AG09319 (cell line): Measurements from ENCODE around the gene SPTBN5.

ENCODE experiments used
- DNase-seq: peaks from one replicate; pipeline ENCODE4 v3.0.0-alpha.2; 2010; ENCODE audit warnings: low read depth; ENCODE audit errors: extremely low read depth
- TF ChIP-seq, protein P1 (sequence below): IDR thresholded peaks from 2 replicates; pipeline ENCODE4 v1.5.1; 2011; ENCODE audit warnings: low read depth, mild to moderate bottlenecking, inconsistent platforms, low read length, moderate library complexity

Gene SPTBN5

DNA sequence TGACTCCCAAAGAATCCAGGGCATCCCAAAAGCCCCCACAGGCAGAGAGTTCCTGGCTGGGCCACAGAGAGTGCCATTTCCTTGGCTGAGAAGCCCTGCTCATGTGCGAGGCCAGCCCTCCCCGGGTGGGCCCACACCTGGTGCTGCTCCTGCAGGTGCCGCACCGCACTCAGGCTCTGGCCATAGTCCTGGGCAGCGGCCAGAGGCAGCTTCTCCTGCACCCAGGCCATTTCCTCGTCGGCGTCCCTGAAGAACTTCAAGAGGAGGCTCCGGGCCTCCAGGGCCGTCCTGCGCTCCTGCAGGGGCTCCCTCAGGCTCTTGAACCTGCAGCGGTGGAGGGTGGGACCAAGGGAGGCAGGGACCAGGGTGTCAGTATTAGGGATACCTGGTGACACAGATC, 37.1 kb downstream of the SPTBN5 start:
- DNase-seq, result no peak
- TF ChIP-seq, protein P1, sequence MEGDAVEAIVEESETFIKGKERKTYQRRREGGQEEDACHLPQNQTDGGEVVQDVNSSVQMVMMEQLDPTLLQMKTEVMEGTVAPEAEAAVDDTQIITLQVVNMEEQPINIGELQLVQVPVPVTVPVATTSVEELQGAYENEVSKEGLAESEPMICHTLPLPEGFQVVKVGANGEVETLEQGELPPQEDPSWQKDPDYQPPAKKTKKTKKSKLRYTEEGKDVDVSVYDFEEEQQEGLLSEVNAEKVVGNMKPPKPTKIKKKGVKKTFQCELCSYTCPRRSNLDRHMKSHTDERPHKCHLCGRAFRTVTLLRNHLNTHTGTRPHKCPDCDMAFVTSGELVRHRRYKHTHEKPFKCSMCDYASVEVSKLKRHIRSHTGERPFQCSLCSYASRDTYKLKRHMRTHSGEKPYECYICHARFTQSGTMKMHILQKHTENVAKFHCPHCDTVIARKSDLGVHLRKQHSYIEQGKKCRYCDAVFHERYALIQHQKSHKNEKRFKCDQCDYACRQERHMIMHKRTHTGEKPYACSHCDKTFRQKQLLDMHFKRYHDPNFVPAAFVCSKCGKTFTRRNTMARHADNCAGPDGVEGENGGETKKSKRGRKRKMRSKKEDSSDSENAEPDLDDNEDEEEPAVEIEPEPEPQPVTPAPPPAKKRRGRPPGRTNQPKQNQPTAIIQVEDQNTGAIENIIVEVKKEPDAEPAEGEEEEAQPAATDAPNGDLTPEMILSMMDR, result no peak

DNA sequence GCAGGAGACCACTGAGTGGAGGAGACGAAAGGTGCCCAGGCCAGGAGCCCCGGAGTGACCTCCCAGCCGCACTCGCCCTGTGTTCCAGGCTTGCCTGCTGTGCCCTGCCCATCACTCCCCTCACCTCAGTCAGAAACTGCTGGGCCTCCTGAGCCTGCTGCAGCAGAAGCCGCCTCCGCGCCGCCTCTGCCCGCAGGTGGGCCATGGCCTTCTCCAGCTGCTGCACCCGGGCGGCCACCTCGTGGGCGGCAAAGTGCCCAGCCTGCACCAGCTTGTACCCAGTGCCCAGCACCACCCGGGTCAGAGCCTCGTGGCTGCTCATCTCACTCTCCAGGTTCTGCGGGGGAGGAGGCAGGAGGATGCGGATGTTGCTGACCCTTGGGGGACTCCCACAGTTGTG, 37.6 kb downstream of the SPTBN5 start:
- DNase-seq, result no peak
- TF ChIP-seq, protein P1, result no peak

DNA sequence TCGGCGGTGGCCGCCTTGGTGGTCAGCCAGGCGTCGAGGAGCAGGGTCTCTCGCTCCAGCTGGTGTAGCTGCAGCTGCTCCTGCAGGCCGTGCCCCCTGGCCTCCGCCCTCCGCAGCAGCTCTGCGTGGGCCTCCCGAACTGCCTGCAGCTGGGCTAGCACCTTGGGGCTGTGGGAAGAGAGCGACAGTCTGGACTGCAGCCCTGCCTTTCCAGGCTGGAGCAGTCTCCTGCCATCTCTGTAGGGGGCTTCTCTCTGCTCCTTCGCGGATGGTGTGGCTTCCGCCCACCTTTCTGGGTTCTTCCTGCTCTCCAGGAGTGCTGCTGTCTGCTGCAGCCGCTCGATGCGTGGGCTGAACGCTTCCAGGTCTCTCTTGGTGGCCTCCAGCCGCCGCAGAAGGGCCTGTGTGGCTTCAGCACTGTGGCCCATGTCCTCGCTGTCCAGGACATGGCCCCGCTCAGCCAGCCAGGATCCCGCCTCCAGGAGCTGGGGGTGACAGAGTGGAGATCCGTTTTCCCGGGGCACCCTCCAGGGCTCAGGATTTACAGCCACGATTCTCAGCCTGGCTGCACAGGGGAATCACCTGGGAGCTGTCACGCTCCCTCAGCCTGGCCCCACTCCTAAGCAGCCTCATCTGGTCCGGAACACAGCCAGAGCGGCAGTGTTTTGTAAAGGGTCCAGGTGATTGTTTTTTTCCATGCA, 38.4 kb downstream of the SPTBN5 start:
- TF ChIP-seq, protein P1, result no peak
- no peak for DNase-seq

DNA sequence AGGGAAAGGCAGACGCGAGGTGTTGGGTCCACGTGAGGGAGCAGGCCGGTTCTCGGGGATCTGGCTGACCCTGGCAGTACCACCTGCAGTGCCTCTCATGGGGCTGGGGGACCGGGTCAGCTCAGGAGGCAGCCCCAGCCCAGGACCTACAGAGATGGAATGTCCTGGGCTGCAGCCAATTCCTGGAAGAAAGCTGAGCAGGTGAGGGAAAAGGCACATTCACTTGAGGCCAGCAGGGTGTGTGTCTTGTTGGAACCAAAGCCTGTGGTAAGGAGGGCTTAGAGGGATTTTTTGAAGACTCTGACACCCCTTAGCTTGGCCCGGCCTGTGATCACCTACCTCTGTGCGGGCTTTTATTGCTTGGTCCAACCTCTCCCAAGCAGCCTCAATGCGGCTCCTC, 39.4 kb downstream of the SPTBN5 start:
- no peak for DNase-seq

DNA sequence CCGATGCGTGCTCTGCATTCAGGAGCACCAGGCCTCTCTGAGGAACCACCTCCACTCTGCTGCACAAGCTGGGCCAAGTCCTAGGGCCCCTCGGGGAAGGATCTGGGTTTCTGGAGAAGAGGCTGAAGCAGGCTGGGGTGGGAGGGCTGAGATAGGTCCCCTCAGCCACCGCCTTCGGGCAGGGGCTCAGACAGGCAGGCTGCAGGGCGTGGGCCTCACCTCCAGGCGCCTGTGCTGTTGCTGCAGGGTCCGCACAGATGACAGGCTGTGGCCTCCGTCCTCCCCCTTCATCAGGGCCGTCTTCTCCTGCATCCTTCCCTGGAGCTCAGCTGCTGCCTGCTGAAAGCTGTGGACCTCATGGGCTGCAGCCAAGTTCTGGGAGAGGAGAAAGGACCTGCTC, 40.0 kb downstream of the SPTBN5 start:
- TF ChIP-seq, protein P1, result no peak
- no peak for DNase-seq

More for the DNA sequence above, 39.4 kb downstream of the SPTBN5 start:
- TF ChIP-seq, protein P1, result no peak

DNA sequence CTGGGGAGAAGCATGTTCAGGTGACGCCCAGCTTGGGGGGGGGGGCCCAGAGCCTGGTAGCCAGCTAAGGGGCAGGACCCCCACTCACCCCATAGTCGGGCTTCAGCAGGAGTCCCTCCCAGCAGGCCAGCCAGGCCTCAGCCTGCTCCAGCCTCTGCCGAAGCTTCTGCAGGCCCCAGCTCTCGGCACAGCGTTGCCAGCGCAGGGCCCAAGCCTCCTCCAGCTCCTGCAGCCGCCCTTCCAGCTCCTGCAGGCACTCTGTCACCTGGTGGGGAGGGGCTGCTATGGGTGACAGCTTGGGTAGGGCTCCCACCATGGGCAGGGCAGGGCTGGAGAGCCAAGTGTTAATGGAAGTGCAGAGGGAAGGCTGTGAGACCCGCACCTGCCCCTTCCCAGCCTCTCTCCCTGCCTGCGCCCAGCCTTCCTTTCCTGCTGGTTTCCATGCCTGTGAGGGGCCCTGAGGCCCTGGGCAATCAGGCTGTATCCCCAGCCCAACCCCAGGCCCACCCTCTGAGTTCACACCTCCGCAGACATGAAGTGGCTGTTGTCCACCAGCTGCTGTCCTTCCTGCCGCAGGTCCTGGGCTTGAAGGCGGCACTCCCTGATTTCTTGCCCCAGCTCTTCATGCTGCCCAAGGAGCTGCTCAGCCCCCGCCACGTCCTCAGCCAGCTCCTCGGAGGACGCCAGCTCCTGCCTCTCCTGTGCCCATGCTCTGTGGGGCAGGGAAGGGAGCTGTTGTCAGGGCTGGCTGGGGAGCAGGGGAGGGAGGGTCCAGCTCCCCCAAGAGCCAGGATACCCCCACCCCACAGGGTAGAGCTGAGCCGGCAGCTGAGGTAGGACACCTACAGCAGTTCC, 40.9 kb downstream of the SPTBN5 start:
- TF ChIP-seq, protein P1, result no peak
- no peak for DNase-seq

DNA sequence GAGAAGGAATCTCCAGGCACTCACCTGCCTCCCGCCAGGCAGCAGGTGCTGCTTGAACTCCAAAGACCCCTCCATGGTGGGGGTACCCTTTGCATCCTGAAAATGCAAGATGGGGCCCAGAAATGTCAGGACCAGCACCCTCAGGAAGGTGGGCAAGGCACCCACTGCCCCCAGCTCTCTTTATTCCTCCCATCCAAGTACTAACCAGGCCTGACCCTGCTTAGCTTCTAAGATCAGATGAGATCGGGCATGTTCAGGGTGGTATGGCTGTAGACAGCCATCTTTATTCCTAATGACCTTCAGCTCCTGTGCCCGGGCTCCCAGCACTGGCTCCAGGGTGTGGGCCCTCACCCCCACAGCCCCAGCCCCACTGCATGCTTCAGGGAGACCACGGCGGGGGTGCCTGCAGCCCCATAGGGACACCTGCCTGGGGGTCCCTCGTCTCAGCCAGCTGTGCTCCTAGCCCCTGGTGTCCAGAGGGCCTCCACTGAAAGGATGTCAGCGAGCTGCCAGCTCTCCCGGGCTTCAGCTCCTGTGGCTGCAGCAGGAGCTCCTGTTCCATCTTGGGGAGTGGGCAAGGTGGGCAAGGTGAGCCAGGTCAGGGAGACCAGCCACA, 42.0 kb downstream of the SPTBN5 start:
- no peak for DNase-seq
- TF ChIP-seq, protein P1, result no peak
